Small intestine (tissue), 7 donors: ENCODE results near the gene ACAD10. TPM values are rescaled to one million over a fixed set of nuclear protein-coding genes. Genes with fewer than 3 reads are reported as not detected.
"Not testable (repeated sequence)": the region's sequence is repeated elsewhere in the genome, so short reads cannot be mapped to it uniquely, and the experiment has no call there.

Experiments
- DNase-seq, 2 donors: peaks; one replicate each; pipeline versions ENCODE4 v3.0.0 to v3.0.0-alpha.2; 2013
- FAIRE-seq: peaks from 2 replicates; lab custom pipeline; 2012; peaks lifted over from hg19 to GRCh38; lab: Jason Lieb, UNC
- H3K27ac ChIP-seq, 3 donors: one replicate each; pipeline ENCODE4 v1.5.1; 2013; ENCODE audit warnings: low read length in 2 of 3, mild to moderate bottlenecking in 2 of 3, control low read depth in 1 of 3, inconsistent platforms in 1 of 3, low read depth in 1 of 3, moderate library complexity in 1 of 3
- H3K27me3 ChIP-seq, 3 donors: one replicate each; pipeline ENCODE4 v1.6.1; 2013; ENCODE audit warnings: low read length in 3 of 3, inconsistent platforms in 1 of 3; ENCODE audit not compliant: control insufficient read depth in 3 of 3, insufficient read depth in 3 of 3
- H3K36me3 ChIP-seq, 3 donors: one replicate each; pipeline ENCODE4 v1.6.1; 2013; ENCODE audit warnings: low read length in 3 of 3, inconsistent platforms in 1 of 3, low read depth in 1 of 3, mild to moderate bottlenecking in 1 of 3, moderate library complexity in 1 of 3; ENCODE audit not compliant: control insufficient read depth in 3 of 3, insufficient read depth in 2 of 3
- H3K4me1 ChIP-seq, 3 donors: one replicate each; pipeline ENCODE4 v1.6.1; 2013; ENCODE audit warnings: low read length in 2 of 3, inconsistent platforms in 1 of 3, low read depth in 1 of 3, mild to moderate bottlenecking in 1 of 3, moderate library complexity in 1 of 3; ENCODE audit not compliant: control insufficient read depth in 3 of 3, insufficient read depth in 2 of 3
- H3K4me3 ChIP-seq, 3 donors: one replicate each; pipeline ENCODE4 v1.5.1; 2013; ENCODE audit warnings: low read length in 3 of 3, control low read depth in 1 of 3, inconsistent platforms in 1 of 3, low read depth in 1 of 3, mild to moderate bottlenecking in 1 of 3, moderate library complexity in 1 of 3
- H3K9me3 ChIP-seq, 2 donors: one replicate each; pipeline ENCODE4 v1.6.1; 2013; ENCODE audit warnings: low read depth in 1 of 2, low read length in 1 of 2; ENCODE audit not compliant: control insufficient read depth in 2 of 2, insufficient read depth in 1 of 2
- WGBS, 3 donors: extraction: QIAGEN DNeasy Blood & Tissue Kit; methylation state at CpG; one replicate each; pipeline ENCODE4 v1.1.7; 2013; 5-methylcytosine and 5-hydroxymethylcytosine counted together
- polyA plus RNA-seq, 4 donors: library from polyadenylated mRNA; stranded (reverse) in 3 of 4; unstranded in 1 of 4; fragments of 200-250 nt in 3 of 4; fragments of 120-200 nt in 1 of 4; gene quantifications; one replicate each; pipeline versions ENCODE4 v1.2.1 to v1.2.3, GENCODE V29; 2013
- donor health status: healthy with polysubstance abuse.
- donor health status: control.
- donor health status: control.
- donor health status: Bipolar disorder and iron deficiency.
- donor health status: healthy.

ACAD10 gene
- polyA plus RNA-seq, 4 donors, result 20.2 to 42.5 (median 33.0) TPM

DNA sequence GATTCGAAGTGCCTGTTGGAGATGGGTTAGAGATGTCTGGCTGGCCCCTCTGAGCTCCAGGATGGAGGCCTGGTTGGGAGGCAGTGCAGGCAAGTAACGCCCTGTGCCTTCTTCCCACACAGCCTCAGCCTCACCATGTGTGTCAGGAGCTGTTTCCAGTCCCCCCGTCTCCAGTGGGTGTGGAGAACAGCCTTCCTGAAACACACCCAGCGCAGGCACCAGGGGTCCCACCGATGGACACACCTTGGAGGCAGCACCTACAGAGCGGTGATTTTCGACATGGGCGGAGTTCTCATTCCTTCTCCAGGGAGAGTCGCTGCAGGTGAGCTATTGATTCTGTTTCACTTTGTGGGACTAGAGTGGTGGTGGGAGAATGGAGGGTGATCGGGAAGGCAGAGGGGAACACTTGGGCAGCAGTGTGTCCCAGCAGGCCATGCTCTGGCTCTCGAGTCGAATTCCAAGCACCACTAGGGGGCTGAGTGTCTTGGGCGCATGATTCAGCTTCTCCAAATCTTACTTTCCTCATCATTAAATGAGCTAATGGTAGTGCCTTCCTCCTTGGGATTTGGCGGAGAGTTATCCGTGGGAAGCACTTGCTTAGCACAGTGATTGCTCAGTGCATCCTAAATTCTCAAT, 6.8 kb downstream of the ACAD10 start:
- no peak overlapping the region for H3K4me3 ChIP-seq
- H3K36me3 ChIP-seq, result peaks cover 3 to 47% (median 14%) of the 10 kb centered on the region in 3 donors
- H3K4me1 ChIP-seq, result no peaks in the 10 kb centered on the region
- WGBS, 3 donors, result 91 to 94% (median 93%) methylated on average over 15 of the region's 15 CpGs
- no peak for FAIRE-seq
- H3K27me3 ChIP-seq, result no peaks in the 10 kb centered on the region
- no peak overlapping the region for H3K27ac ChIP-seq
- no peaks in the 10 kb centered on the region for H3K9me3 ChIP-seq
- DNase-seq, result no peak

DNA sequence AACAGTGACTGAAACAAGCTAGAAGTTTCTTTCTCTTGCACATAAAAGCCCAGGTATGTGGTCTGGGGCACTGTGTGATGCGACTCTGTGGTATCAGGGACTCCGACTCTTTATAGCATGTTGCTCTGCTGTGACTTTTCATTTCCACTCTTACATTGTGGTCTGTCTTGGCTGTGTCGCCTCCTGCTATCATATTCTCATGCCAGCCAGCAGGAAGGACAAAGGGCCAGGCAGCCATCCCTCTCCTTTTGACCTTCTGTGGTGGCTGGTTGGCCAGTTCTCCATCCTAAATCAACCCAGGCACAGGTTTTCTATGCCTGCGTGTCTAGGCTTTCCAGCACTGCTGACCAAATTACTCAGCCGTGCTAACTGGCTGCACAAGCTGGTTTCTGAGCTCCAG, 8.0 kb downstream of the ACAD10 start:
- Histone ChIP-seq H3K9me3 (no peaks in the 10 kb centered on the region), H3K27me3 (no peaks in the 10 kb centered on the region), H3K36me3 (peaks cover 3 to 54% (median 14%) of the 10 kb centered on the region in 3 donors), H3K27ac (no peak overlapping the region), H3K4me1 (no peaks in the 10 kb centered on the region), H3K4me3 (no peak overlapping the region)
- DNase-seq (no peak), FAIRE-seq (no peak)
- 88 to 96% (median 93%) methylated on average over 5 of the region's 5 CpGs for WGBS, 3 donors

DNA sequence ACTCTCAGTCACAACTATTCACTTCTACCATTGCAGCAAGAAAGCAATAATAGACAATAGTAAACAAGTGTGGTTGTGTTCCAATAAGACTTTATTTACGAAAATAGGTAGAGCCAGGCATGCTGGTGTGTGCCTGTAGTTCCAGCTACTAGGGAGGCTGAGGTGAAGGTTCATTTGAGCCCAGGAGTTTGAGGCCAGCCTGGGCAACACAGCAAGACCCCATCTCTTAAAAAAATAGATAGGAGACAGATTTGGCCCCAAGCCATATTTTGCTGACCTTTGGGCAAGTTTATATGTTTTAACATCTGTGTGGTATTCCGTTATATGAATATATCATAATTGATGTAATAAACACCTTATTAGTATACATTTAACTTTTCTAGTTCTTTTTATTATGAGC, 14.1 kb downstream of the ACAD10 start:
- Histone ChIP-seq H3K9me3 (no peaks in the 10 kb centered on the region), H3K27me3 (no peaks in the 10 kb centered on the region), H3K36me3 (peaks cover 8 to 51% (median 8%) of the 10 kb centered on the region in 3 donors), H3K27ac (no peak overlapping the region), H3K4me3 (no peak overlapping the region), H3K4me1 (no peaks in the 10 kb centered on the region)
- WGBS, 3 donors, result 67 to 84% (median 73%) methylated on average over 2 of the region's 2 CpGs
- no peak for DNase-seq
- FAIRE-seq, result no peak

DNA sequence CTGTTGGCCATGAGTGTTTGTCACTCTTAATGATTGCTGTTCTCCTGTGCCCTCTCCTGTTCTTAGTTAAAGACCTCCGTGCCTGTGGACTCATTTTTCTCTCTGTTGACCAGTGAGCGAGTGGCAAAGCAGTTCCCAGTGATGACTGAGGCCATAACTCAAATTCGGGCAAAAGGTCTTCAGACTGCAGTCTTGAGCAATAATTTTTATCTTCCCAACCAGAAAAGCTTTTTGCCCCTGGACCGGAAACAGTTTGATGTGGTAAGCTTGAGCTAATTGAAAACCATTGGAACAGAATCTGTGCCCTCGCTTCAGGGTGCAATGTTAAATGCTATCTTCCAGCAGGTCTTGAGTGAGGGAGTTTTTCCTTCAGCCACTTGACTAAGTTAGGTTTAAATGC, 19.8 kb downstream of the ACAD10 start:
- H3K27ac ChIP-seq, result no peak overlapping the region
- no peak overlapping the region for H3K4me3 ChIP-seq
- H3K9me3 ChIP-seq, result no peaks in the 10 kb centered on the region
- H3K36me3 ChIP-seq, result peaks cover 15 to 51% (median 23%) of the 10 kb centered on the region in 3 donors
- no peaks in the 10 kb centered on the region for H3K4me1 ChIP-seq
- no peak for DNase-seq
- no peaks in the 10 kb centered on the region for H3K27me3 ChIP-seq
- WGBS, 3 donors, result 87 to 90% (median 88%) methylated on average over 5 of the region's 5 CpGs
- FAIRE-seq, result no peak

DNA sequence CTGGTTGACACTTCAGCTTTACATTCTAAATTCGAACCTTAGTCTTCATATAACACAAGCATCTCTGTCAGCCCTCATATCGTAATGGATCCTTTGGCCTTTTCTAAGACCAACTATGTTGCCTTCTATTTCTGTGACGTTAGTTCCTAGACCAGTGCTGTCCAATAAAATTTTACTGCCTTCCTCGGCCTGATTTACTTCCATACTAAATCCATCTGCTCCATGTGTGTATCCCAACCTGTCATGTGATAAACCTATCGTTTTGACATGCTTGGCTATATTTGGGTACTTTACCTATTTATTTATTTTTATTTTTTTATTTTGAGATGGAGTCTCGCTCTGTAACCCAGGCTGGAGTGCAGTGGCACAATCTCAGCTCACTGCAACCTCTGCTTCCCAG, 20.3 kb downstream of the ACAD10 start:
- 88 to 89% (median 89%) methylated on average over 6 of the region's 6 CpGs for WGBS, 3 donors
- no peak overlapping the region for H3K4me3 ChIP-seq
- no peak for FAIRE-seq
- no peaks in the 10 kb centered on the region for H3K4me1 ChIP-seq
- no peak overlapping the region for H3K27ac ChIP-seq
- peaks cover 17 to 50% (median 22%) of the 10 kb centered on the region in 3 donors for H3K36me3 ChIP-seq
- no peaks in the 10 kb centered on the region for H3K9me3 ChIP-seq
- DNase-seq, result no peak
- no peaks in the 10 kb centered on the region for H3K27me3 ChIP-seq

DNA sequence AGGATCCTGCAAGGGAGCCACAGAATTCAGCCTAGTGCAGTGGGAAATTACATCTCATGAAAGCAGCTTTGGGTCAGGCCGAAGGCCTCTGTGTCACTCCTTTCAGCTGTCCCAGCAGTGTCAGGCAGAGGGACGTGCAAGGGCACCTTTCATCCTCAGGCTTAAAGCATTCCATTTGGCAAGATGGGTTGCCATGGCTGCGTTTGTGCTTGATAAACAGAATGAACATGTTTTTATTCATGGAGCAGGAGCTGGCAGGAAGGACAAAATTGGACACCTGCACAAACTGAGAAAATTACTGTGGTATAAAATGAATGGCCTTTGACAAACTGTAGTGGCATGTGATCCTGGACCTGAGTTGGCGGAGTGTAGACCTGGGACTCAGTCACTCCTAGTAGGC, 29.4 kb downstream of the ACAD10 start:
- Histone ChIP-seq H3K4me1 (no peaks in the 10 kb centered on the region), H3K4me3 (no peak overlapping the region), H3K27me3 (no peaks in the 10 kb centered on the region), H3K36me3 (peaks cover 7 to 69% (median 9%) of the 10 kb centered on the region in 3 donors), H3K27ac (no peak overlapping the region), H3K9me3 (no peaks in the 10 kb centered on the region)
- DNase-seq (peak in 1 of 2 donors; percentile 10), FAIRE-seq (no peak)
- 52 to 83% (median 64%) methylated on average over 4 of the region's 4 CpGs for WGBS, 3 donors

DNA sequence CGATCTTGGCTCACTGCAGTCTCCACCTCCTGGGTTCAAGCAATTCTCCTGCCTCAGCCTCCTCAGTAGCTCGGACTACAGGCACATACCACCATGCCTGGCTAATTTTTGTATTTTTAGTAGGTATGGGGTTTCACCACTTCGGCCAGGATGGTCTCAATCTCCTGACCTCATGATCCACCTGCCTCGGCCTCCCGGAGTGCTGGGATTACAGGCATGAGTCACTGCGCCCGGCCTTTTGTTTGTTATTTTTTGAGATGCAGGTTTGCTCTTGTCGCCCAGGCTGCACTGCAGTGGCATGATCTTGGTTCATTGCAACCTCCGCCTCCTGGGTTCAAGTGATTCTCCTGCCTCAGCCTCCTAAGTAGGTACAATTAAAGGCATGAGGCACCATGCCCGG, 33.5 kb downstream of the ACAD10 start:
- DNase-seq, H3K27ac ChIP-seq, H3K9me3 ChIP-seq, H3K4me3 ChIP-seq, H3K27me3 ChIP-seq, FAIRE-seq, H3K4me1 ChIP-seq: not testable (repeated sequence)
- peaks cover 0 to 53% (median 2%) of the 10 kb centered on the region in 3 donors for H3K36me3 ChIP-seq
- WGBS, 3 donors, result 92 to 97% (median 97%) methylated on average over 10 of the region's 10 CpGs

DNA sequence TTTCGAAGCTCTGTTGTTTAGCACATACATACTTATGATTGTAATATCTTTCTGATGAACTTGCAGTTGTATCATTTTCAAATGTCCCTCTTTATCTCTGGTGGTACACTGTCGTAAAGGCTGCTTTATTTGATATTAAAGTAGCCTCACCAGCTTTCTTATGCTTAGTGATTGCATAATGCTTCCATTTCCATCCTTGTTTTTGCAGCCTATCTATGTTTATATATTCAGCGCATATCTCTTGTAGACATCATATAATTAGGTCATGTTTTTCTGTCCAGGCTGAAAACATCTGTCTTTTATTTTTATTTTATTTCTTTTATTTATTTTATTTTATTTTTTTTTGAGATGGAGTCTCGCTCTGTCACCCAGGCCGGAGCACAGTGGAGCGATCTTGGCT, 34.6 kb downstream of the ACAD10 start:
- 89 to 98% (median 97%) methylated on average over 6 of the region's 6 CpGs for WGBS, 3 donors
- FAIRE-seq (no peak), DNase-seq (no peak)
- Histone ChIP-seq H3K9me3 (peaks cover 0 to 2% of the 10 kb centered on the region in 2 donors), H3K27me3 (no peaks in the 10 kb centered on the region), H3K27ac (no peak overlapping the region), H3K36me3 (peaks cover 0 to 50% (median 2%) of the 10 kb centered on the region in 3 donors), H3K4me1 (no peaks in the 10 kb centered on the region), H3K4me3 (no peak overlapping the region)
